GM10248 (cell line): ENCODE data around the gene ZNF653.

Experiments used
- CTCF ChIA-PET: fragments of 300-600 bp; sonication (Branson Sonifier 250); formaldehyde crosslinking; extraction: SDS; loops from one replicate; lab custom pipeline; 2021; ENCODE audit warnings: antibody characterized with exemption; lab: Yijun Ruan, JAX
- POLR2A ChIA-PET: fragments of 350-650 bp; sonication (Branson Sonifier 250); formaldehyde crosslinking; extraction: SDS; loops from one replicate; lab custom pipeline; 2020; ENCODE audit warnings: antibody characterized with exemption; lab: Yijun Ruan, JAX
- DNase-seq: peaks from one replicate; pipeline ENCODE4 v3.0.0; 2012; ENCODE audit errors: extremely low spot score
- CTCF ChIP-seq: IDR thresholded peaks from 2 replicates; pipeline ENCODE4 v1.5.1; 2012; ENCODE audit warnings: mild to moderate bottlenecking, low read depth; ENCODE audit errors: extremely low read depth, missing control alignments, control extremely low read depth

ZNF653 gene

DNA sequence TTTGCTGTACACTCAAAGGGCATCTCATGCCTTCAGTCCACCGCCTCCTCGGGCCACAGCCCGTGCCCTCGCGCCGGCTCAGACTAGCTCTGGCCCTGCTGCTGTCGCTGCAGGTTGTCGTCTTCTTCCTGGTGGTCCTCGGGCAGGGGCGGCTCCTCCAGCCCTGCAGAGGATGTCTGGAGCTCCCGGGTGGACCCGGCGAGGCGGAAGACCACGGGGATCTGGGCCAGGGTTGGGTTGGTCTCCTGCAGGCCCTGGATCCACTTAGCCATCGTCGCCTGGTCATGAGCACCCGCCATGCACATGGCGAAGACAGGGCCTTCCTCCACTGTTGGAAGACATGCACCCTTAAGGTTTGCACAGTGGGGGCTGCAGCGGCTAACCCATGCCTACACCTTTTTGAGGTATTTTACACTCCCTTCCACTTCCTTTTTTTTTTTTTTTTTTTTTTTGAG, 489 bp upstream of the ZNF653 start:
- CTCF ChIA-PET, result interaction anchor here (1.2 to 1.4 kb wide), 2 partner anchors 10 to 24 kb away, joined by 4 to 5 read pairs; no protein-coding TSS in a partner anchor
- DNase-seq, result no peak
- no peak for TF ChIP-seq CTCF
- POLR2A ChIA-PET, result interaction anchor here (0.6 kb wide), 1 partner anchor 24 kb away, joined by 5 read pairs; no protein-coding TSS in a partner anchor

- TF ChIP-seq CTCF, result no peak
- ChIA-PET POLR2A (interaction anchor here (0.6 kb wide), 1 partner anchor 458 kb away, joined by 4 read pairs; no protein-coding TSS in a partner anchor), CTCF (no interaction called here)
Measured at GRCh38 chr19:11505032-11505503, 571 bp downstream of the ZNF653 start.

DNA sequence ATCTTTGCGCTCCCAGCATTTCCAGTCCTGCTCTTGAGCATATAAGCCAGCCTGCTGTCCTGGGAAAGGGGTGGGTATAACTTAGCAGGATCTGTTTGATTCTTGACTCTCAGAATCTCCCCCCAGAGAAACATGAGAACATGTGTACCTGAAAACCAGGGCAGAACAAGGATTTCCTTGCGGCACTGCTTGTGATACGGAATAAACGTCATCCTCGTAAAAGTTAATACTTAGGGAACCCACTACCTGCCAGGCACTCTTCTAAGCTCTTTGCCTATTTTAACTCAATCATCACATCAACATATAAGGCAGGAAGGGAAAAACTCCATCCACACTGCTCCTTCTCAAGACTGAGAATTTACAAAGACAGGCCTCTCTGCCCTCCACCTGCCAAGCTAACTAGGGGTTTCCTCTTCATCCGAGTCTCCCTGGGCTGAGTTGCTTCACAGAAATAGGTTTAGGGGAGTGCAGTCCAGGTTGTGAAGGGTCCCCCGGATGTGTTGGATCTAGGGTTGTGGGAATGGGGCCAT, 1.1 kb downstream of the ZNF653 start:
- ChIA-PET CTCF (no interaction called here), POLR2A (interaction anchor here (0.6 kb wide), 1 partner anchor 458 kb away, joined by 4 read pairs; no protein-coding TSS in a partner anchor)
- DNase-seq, result no peak
- TF ChIP-seq CTCF, result no peak

More at GRCh38 chr19:11505032-11505503, 571 bp downstream of the ZNF653 start:
- peak; percentile 99 for DNase-seq

GRCh38 chr19:11499890-11500420, 5.7 kb downstream of the ZNF653 start:
- TF ChIP-seq CTCF, result no peak
- CTCF ChIA-PET, result interaction anchor here (2.1 to 4.1 kb wide), 2 partner anchors 17 to 61 kb away, joined by 6 to 16 read pairs; no protein-coding TSS in a partner anchor

DNA sequence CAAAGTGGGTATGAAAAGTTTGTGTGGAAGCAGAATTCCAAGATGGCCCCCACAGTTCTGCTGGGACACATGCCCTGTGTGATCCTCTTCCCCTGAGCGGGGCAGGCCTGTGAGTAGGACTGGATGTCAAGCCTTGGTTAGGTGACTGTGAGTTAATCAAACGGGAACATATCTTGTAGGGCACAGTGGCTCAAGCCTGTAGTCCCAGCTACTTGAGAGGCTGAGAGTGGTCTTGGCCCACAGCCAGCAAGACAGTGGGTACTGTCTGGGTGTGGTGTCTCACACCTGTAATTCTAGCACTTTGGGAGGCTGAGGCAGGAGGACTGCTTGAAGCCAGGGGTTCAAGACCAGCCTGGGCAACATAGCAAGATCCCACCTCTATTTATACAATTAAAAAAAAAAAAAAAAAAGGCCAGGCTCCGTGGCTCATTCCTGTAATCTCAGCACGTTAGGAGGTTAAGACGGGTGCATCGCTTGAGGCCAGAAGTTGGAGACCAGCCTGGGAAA, 6.4 kb downstream of the ZNF653 start:
- TF ChIP-seq CTCF, result no peak
- ChIA-PET POLR2A (no interaction called here), CTCF (interaction anchor here (2.1 to 4.1 kb wide), 2 partner anchors 17 to 61 kb away, joined by 6 to 16 read pairs; no protein-coding TSS in a partner anchor)
- DNase-seq, result no peak

More at GRCh38 chr19:11499890-11500420, 5.7 kb downstream of the ZNF653 start:
- POLR2A ChIA-PET, result no interaction called here
- DNase-seq, result no peak

GRCh38 chr19:11496391-11497163, 9.1 kb downstream of the ZNF653 start:
- DNase-seq, result peak; percentile 77
- ChIA-PET POLR2A (no interaction called here), CTCF (interaction anchor here (0.9 to 2.2 kb wide), 8 partner anchors 8 to 203 kb away, joined by 3 to 8 read pairs (median 4); no protein-coding TSS in a partner anchor)
- TF ChIP-seq CTCF, result peak; percentile 48
